K562 treated with DMSO at 1 percent for 12 hours (cell line): ENCODE measurements around the gene BPNT1. TPM values are rescaled to one million over a fixed set of nuclear protein-coding genes. Genes with fewer than 3 reads are reported as not detected.

Source experiments
- total RNA-seq: library from RNA; unstranded; fragments of 300-600 nt; gene quantifications from 2 replicates; pipeline ENCODE4 v1.2.3, GENCODE V29; 2022; ENCODE audit not compliant: insufficient read depth

Gene BPNT1, protein sequence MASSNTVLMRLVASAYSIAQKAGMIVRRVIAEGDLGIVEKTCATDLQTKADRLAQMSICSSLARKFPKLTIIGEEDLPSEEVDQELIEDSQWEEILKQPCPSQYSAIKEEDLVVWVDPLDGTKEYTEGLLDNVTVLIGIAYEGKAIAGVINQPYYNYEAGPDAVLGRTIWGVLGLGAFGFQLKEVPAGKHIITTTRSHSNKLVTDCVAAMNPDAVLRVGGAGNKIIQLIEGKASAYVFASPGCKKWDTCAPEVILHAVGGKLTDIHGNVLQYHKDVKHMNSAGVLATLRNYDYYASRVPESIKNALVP
- 38.6 and 52.7 TPM in 2 replicates for total RNA-seq

DNA sequence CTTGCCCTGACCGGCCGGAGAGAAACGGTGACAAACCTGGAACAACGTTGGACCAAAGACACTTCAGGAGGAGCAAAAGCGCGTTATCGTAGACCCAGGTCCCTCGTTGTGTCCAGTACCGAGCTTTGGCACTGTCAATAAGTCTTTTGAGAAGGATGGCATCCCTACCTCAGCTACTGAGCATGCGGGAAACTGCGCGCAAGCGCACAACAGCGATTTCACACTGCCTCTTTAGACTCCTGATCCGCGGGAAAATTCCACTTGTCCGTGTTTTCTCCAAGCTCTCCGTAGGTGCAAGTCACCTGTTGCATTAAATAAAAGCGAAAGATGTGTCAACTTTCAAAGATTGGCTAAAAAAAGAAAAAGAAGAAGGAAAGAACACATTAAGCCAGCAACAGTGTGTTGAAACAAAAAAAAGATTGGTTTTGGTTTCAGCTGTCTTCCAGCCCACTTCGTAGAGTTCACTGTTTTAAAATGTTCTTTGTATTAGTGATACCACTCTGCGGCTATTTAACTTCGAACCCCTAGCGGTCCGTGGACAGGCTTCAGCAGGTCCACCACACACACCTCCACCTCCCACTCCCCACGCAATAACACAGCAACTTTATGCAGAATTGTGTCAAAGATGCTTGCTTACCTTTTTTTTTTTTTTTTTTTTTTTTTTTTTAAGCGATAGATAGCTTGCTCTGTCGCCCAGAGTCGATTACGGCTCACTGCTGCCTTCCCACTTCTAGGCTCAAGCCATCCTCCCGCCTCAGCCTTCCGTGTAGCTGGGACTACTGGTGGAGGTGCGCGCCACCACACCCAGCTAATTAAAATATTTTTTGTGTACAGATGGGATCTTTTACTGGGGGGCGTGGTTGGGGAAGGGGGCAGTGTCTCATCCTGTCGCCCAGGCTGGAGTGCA is at the start of gene BPNT1:
TSS of gene BPNT1 (minus strand) at position 139 of the 907 bp plus-strand sequence. CDS start 9,942 bp downstream, outside the sequence.

DNA sequence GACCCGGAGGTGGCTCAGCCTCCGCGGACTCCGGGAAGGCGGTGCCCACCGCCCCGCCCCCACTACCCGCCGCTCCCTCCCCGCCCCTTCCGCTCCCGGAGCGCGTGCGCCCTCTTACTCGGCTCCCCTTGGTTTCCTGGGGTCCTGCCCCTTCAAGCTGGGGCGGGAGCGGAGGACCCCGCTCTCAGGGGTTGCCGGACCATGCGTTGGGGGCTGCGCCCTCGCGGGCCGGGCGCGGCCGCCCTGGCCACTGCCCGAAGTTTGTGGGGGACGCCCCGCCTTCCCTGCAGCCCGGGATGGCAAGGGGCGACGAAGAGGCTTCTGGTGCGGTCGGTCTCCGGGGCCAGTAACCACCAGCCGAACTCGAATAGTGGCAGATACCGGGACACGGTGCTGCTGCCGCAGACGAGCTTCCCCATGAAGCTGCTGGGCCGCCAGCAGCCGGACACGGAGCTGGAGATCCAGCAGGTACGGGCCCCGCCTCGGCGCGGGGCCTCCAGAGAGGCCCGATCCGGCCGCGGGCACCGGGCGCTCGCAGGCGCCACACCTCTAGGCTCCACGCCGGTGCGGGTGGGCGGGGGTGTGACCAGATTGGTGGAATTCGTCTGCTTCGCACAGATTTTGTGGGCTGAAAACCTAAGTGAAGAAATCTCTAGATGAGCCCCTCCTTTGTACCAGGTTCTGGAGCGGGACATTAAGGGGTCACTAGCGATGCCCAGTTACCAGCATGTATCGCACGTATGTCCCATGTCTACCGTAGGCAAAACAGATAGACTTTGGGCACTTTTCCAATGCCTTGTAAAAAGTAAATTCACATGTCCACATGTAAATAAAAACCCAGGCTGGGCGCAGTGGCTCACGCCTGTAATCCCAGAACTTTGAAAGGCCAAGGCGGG is 4.7 kb upstream of the BPNT1 start, which contains the start of gene IARS2:
TSS of gene IARS2 (plus strand) at position 117 of the 896 bp plus-strand sequence. CDS start at position 202, 85 bp downstream.

DNA sequence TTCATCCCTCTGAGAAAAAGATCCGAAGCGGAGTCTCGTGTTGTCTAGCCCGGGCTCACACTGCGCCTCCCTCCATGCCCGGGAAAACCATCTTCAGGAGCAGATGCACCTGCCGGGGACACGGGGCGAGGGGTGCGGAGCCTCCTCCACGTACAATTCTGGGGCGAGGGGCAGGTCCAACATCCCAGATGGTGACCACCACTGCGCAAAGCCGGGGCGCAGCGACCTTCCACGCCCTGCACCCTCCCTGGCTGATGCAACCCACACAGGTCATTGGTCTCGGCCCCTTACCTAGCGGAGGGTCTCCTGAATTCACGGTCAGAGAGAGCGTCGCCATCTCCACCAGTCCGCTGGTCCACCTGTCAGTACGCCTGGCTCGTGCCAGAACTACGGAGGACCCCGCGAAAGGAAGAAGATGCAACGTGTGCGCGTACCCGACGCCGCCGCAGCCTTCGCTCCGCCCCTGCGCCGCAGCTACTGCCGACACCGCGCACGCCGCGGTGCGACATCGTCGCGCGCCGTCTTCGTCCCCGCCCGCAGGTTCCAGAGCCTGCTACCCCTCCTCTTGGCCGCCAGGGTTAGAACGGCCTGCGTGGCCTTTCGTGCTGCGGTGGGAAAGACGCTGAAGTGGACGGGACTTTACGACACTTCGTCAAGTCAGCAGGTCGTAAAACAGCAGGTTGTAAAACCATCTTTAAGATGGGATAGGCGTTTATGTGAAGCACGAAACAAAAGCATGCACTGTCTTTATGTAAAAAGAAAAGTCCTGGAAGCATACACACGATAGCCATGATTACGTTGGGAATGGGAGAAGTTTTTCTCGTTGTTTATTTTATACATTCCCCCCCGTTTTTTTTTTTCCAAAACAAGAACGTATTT is 43.3 kb downstream of the BPNT1 start, which contains the start of gene EPRS1:
TSS of gene EPRS1 (minus strand) at position 454 of the 879 bp plus-strand sequence. CDS start at position 337, 117 bp downstream.

Other genes starting within 250 kb of the BPNT1 start
- 0.91 and 3.4 TPM in 2 replicates for gene SLC30A10, start 161.2 kb downstream of the BPNT1 start, total RNA-seq
- 140 and 206 TPM in 2 replicates for gene EPRS1, start 43.3 kb downstream of the BPNT1 start, total RNA-seq
- 35.7 and 81.3 TPM in 2 replicates for gene IARS2, start 4.3 kb upstream of the BPNT1 start, total RNA-seq
- 8.6 and 23.4 TPM in 2 replicates for gene RAB3GAP2, start 182.7 kb upstream of the BPNT1 start, total RNA-seq